ENCODE measurements around the gene HIVEP1.
"Not testable (repeated sequence)": the region's sequence is repeated elsewhere in the genome, so short reads cannot be mapped to it uniquely, and the experiment has no call there.

The HIVEP1 gene

GRCh38 chr6:12101653-12102312, 89.7 kb downstream of the HIVEP1 start:
- no peak for TF ChIP-seq CTCF (IDR thresholded peaks at IDR 0.05; ENCODE audit: low read length, missing control alignments)
- DNase-seq (ENCODE audit: low read depth) = no peak
- H3K4me3 ChIP-seq (replicated peaks; ENCODE audit: low read depth, low read length) = no peak overlapping the region

- TF ChIP-seq CTCF (IDR thresholded peaks at IDR 0.05; ENCODE audit: low read length, missing control alignments) = no peak
- no peak overlapping the region for H3K4me3 ChIP-seq (replicated peaks; ENCODE audit: low read depth, low read length)
- DNase-seq (ENCODE audit: low read depth) = no peak
Observed at GRCh38 chr6:12102350-12102749, 90.2 kb downstream of the HIVEP1 start.

GRCh38 chr6:12103158-12103557, 91.0 kb downstream of the HIVEP1 start:
- no peak for DNase-seq (ENCODE audit: low read depth)
- TF ChIP-seq CTCF (IDR thresholded peaks at IDR 0.05; ENCODE audit: low read length, missing control alignments) = no peak
- H3K4me3 ChIP-seq (replicated peaks; ENCODE audit: low read depth, low read length) = no peak overlapping the region

- no peak overlapping the region for H3K4me3 ChIP-seq (replicated peaks; ENCODE audit: low read depth, low read length)
- no peak for TF ChIP-seq CTCF (IDR thresholded peaks at IDR 0.05; ENCODE audit: low read length, missing control alignments)
- DNase-seq (ENCODE audit: low read depth) = no peak
Observed at GRCh38 chr6:12105271-12105670, 93.2 kb downstream of the HIVEP1 start.

GRCh38 chr6:12108376-12108775, 96.3 kb downstream of the HIVEP1 start:
- not testable (repeated sequence) for DNase-seq (ENCODE audit: low read depth)

GRCh38 chr6:12110523-12111362, 98.6 kb downstream of the HIVEP1 start:
- no peak for DNase-seq (ENCODE audit: low read depth)

More at GRCh38 chr6:12108376-12108775, 96.3 kb downstream of the HIVEP1 start:
- H3K4me3 ChIP-seq (replicated peaks; ENCODE audit: low read depth, low read length) = not testable (repeated sequence)

More at GRCh38 chr6:12110523-12111362, 98.6 kb downstream of the HIVEP1 start:
- H3K4me3 ChIP-seq (replicated peaks; ENCODE audit: low read depth, low read length) = no peak overlapping the region
- TF ChIP-seq CTCF (IDR thresholded peaks at IDR 0.05; ENCODE audit: low read length, missing control alignments) = no peak

All from fibroblast of pulmonary artery (primary cell).